Measurements from ENCODE around the gene DIP2B.

The DIP2B gene

DNA sequence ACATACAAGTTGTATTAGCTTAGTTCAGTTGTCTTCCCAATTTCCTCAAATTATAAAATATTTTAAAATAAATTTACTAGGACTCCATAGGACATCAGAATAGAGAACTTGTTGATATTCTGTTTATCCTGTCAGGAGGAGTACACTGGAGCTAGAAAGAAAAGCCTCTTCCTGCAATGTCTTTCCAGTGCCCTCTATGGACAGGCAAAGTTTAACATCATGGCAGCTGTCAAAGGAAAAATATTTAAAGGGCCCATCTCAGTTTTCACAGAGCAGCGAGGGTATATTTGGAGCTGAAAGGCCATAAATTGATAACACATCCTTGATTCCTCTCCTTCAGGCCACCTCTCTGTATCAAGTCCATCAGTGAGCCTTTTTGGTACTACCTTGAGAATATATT, 19.0 kb downstream of the DIP2B start:
- Histone ChIP-seq H3K36me3 (no peaks in the 10 kb centered on the region), H3K27ac (peak overlapping the region; percentile 74), H3K4me3 (ENCODE audit: low read depth in 1 of 2, low read length in 1 of 2) (no peak overlapping the region), H3K27me3 (no peaks in the 10 kb centered on the region), H3K4me1 (ENCODE audit: control insufficient read depth in 1 of 2, insufficient read depth in 1 of 2, low read depth in 1 of 2, low read length in 1 of 2) (peaks cover 41 to 44% of the 10 kb centered on the region in 2 experiments), H3K9me3 (no peaks in the 10 kb centered on the region)
- TF ChIP-seq, protein P1, sequence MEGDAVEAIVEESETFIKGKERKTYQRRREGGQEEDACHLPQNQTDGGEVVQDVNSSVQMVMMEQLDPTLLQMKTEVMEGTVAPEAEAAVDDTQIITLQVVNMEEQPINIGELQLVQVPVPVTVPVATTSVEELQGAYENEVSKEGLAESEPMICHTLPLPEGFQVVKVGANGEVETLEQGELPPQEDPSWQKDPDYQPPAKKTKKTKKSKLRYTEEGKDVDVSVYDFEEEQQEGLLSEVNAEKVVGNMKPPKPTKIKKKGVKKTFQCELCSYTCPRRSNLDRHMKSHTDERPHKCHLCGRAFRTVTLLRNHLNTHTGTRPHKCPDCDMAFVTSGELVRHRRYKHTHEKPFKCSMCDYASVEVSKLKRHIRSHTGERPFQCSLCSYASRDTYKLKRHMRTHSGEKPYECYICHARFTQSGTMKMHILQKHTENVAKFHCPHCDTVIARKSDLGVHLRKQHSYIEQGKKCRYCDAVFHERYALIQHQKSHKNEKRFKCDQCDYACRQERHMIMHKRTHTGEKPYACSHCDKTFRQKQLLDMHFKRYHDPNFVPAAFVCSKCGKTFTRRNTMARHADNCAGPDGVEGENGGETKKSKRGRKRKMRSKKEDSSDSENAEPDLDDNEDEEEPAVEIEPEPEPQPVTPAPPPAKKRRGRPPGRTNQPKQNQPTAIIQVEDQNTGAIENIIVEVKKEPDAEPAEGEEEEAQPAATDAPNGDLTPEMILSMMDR (IDR thresholded peaks at IDR 0.05): no peak

DNA sequence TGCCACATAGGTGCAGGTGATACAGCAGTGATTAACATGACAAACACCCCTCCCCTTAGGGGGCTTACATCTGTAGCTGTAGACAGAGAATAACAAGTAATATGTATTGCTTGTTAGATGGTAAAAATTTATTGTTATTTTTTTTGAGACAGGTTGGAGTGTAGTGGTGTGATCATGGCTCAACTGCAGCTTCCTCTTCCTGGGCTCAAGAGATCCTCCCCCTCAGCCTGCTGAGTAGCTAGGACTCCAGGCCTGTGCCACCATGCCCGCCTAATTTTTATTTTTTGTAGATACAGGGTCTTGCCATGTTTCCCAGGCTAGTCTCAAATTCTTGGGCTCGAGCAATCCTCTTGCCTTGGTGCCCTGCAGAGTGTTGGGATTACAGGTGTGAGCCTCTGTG, 19.8 kb downstream of the DIP2B start:
- TF ChIP-seq, protein P1 (IDR thresholded peaks at IDR 0.05): no peak
- Histone ChIP-seq H3K9me3 (no peaks in the 10 kb centered on the region), H3K27me3 (no peaks in the 10 kb centered on the region), H3K36me3 (no peaks in the 10 kb centered on the region), H3K27ac (peak overlapping the region; percentile 74), H3K4me3 (ENCODE audit: low read depth in 1 of 2, low read length in 1 of 2) (no peak overlapping the region), H3K4me1 (ENCODE audit: control insufficient read depth in 1 of 2, insufficient read depth in 1 of 2, low read depth in 1 of 2, low read length in 1 of 2) (peaks cover 33 to 41% of the 10 kb centered on the region in 2 experiments)

DNA sequence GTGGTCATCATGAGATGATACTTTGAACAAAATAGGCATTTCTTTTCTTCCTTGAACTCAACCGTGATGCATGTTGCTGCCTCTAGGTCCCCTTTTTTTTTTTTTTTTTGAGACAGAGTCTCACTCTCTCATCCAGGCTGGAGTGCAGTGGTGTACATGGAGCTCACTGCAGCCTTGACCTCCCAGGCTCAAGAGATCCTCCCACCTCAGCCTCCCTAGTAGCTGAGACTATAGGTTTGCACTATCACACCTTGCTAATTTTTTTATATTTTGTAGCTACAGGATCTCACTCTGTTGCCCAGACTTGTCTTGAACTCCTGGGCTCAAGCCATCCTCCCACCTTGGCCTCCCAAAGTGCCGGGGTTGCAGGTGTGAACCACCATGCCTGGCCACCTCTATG, 20.6 kb downstream of the DIP2B start:
- Histone ChIP-seq H3K4me3 (ENCODE audit: low read depth in 1 of 2, low read length in 1 of 2) (no peak overlapping the region), H3K27ac (peak overlapping the region; percentile 56), H3K4me1 (ENCODE audit: control insufficient read depth in 1 of 2, insufficient read depth in 1 of 2, low read depth in 1 of 2, low read length in 1 of 2) (peaks cover 25 to 33% of the 10 kb centered on the region in 2 experiments), H3K9me3 (no peaks in the 10 kb centered on the region), H3K27me3 (no peaks in the 10 kb centered on the region), H3K36me3 (no peaks in the 10 kb centered on the region)
- TF ChIP-seq, protein P1 (IDR thresholded peaks at IDR 0.05): no peak

DNA sequence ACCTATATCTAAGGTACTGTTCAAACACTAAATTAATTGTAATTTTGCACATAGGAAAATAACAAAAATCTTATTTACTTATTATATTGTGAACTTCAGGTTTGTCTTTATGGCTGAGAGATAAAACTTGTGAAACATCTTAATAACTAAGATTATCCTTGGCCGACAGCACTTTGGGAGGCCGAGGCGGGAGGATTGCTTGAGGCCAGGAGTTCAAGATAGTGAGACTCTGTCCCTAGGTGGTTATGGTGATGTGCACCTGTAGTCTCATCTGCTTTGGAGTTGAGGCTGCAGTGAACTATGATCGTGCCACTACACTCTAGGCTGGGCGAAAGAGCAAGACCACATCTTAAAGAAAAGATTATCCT, 22.6 kb downstream of the DIP2B start:
- H3K4me3 ChIP-seq (ENCODE audit: low read depth in 1 of 2, low read length in 1 of 2): no peak overlapping the region
- no peaks in the 10 kb centered on the region for H3K36me3 ChIP-seq
- no peaks in the 10 kb centered on the region for H3K9me3 ChIP-seq
- TF ChIP-seq, protein P1 (IDR thresholded peaks at IDR 0.05): no peak
- peaks cover 28 to 33% of the 10 kb centered on the region in 2 experiments for H3K4me1 ChIP-seq (ENCODE audit: control insufficient read depth in 1 of 2, insufficient read depth in 1 of 2, low read depth in 1 of 2, low read length in 1 of 2)
- H3K27ac ChIP-seq: no peak overlapping the region
- H3K27me3 ChIP-seq: no peaks in the 10 kb centered on the region

DNA sequence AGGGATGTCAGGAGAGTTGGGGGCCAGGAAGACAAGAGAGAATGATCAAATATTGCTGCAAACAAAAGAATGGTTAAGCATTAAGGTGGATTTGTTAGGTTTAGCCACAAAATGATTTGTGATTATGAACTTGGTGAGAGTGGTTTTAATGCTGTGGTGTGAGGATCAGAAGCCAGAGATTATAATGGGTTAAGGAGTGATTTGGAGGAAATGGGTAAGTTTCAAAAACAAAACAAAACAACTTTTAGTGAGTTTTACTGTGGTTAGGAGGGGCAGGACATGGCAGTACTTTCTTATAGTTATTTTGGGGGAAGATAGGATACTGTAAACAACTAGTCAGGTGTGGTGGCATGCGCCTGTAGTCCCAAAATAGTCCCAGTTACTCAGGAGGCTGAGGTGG, 24.0 kb downstream of the DIP2B start:
- TF ChIP-seq, protein P1 (IDR thresholded peaks at IDR 0.05): no peak
- Histone ChIP-seq H3K36me3 (no peaks in the 10 kb centered on the region), H3K4me3 (ENCODE audit: low read depth in 1 of 2, low read length in 1 of 2) (no peak overlapping the region), H3K9me3 (no peaks in the 10 kb centered on the region), H3K27ac (peak overlapping the region; percentile 28), H3K27me3 (no peaks in the 10 kb centered on the region), H3K4me1 (ENCODE audit: control insufficient read depth in 1 of 2, insufficient read depth in 1 of 2, low read depth in 1 of 2, low read length in 1 of 2) (peaks cover 37 to 42% of the 10 kb centered on the region in 2 experiments)

DNA sequence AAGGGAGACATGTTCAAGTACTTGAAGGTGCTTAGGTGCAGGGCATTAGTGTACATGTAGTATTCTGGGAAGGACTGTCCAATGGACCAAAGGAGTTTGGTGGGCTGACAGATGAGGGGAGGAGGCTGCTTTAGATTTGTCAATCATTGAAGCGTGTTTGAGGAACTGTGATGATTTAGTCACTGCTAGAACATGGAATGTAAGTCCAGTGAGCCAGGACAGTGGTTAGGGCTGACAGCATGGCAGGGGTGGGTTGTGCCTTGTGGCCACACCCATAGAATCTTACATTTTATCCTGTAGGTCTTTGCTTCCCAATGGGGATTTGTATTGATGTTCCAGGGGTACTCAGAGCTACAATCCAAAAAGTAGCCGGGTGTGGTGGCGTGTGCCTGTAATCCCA, 24.6 kb downstream of the DIP2B start:
- H3K4me3 ChIP-seq (ENCODE audit: low read depth in 1 of 2, low read length in 1 of 2): no peak overlapping the region
- TF ChIP-seq, protein P1 (IDR thresholded peaks at IDR 0.05): no peak
- H3K27ac ChIP-seq: peak overlapping the region; percentile 28
- H3K36me3 ChIP-seq: no peaks in the 10 kb centered on the region
- H3K27me3 ChIP-seq: no peaks in the 10 kb centered on the region
- H3K4me1 ChIP-seq (ENCODE audit: control insufficient read depth in 1 of 2, insufficient read depth in 1 of 2, low read depth in 1 of 2, low read length in 1 of 2): peaks cover 37 to 39% of the 10 kb centered on the region in 2 experiments
- H3K9me3 ChIP-seq: no peaks in the 10 kb centered on the region

All from neutrophil (primary cell).